NOMO-1 treated with dmso at 0.1 percent for 144 hours (cell line): Measurements from ENCODE around the gene GRIN2A.

Source experiments
- DNase-seq: peaks from one replicate; lab custom pipeline; 2025; ENCODE audit not compliant: unreplicated experiment; lab: John Stamatoyannopoulos, UW

The GRIN2A gene

GRCh38 chr16:10182222-10183053 lies at the start of gene GRIN2A:
Gene GRIN2A (minus strand): TSS chr16:10182428. CDS start chr16:10180411, 2,017 bp downstream.
- DNase-seq: no peak

GRCh38 chr16:10231563-10231962 lies 49.3 kb upstream of the GRIN2A start:
- DNase-seq: no peak

GRCh38 chr16:10228779-10229178 lies 46.6 kb upstream of the GRIN2A start:
- no peak for DNase-seq

GRCh38 chr16:10226987-10227306 lies 44.7 kb upstream of the GRIN2A start:
- DNase-seq: no peak

- DNase-seq: no peak
Measured at GRCh38 chr16:10226141-10226986, 44.1 kb upstream of the GRIN2A start.

GRCh38 chr16:10225653-10226052 lies 43.4 kb upstream of the GRIN2A start:
- no peak for DNase-seq

- no peak for DNase-seq
Measured at GRCh38 chr16:10224850-10225249, 42.6 kb upstream of the GRIN2A start.

GRCh38 chr16:10220942-10221341 lies 38.7 kb upstream of the GRIN2A start:
- DNase-seq: no peak

GRCh38 chr16:10219742-10220141 lies 37.5 kb upstream of the GRIN2A start:
- DNase-seq: no peak

- DNase-seq: no peak
Measured at GRCh38 chr16:10218490-10219206, 36.4 kb upstream of the GRIN2A start.

- DNase-seq: no peak
Measured at GRCh38 chr16:10213748-10214147, 31.5 kb upstream of the GRIN2A start.

- DNase-seq: no peak
Measured at GRCh38 chr16:10210944-10211343, 28.7 kb upstream of the GRIN2A start.

GRCh38 chr16:10206865-10207264 lies 24.6 kb upstream of the GRIN2A start:
- DNase-seq: no peak

- DNase-seq: no peak
Measured at GRCh38 chr16:10206215-10206614, 24.0 kb upstream of the GRIN2A start.

- no peak for DNase-seq
Measured at GRCh38 chr16:10205688-10206087, 23.5 kb upstream of the GRIN2A start.

- DNase-seq: no peak
Measured at GRCh38 chr16:10202649-10203048, 20.4 kb upstream of the GRIN2A start.

- DNase-seq: no peak
Measured at GRCh38 chr16:10200637-10201586, 18.7 kb upstream of the GRIN2A start.

GRCh38 chr16:10196999-10197398 lies 14.8 kb upstream of the GRIN2A start:
- no peak for DNase-seq

GRCh38 chr16:10191096-10191495 lies 8.9 kb upstream of the GRIN2A start:
- DNase-seq: no peak

GRCh38 chr16:10189861-10190390 lies 7.7 kb upstream of the GRIN2A start:
- no peak for DNase-seq
